NCI-H510A (cell line): ENCODE measurements around the gene ARHGAP15.

Experiments used
- DNase-seq: peaks from one replicate; lab custom pipeline; 2025; lab: John Stamatoyannopoulos, UW

The ARHGAP15 gene

DNA sequence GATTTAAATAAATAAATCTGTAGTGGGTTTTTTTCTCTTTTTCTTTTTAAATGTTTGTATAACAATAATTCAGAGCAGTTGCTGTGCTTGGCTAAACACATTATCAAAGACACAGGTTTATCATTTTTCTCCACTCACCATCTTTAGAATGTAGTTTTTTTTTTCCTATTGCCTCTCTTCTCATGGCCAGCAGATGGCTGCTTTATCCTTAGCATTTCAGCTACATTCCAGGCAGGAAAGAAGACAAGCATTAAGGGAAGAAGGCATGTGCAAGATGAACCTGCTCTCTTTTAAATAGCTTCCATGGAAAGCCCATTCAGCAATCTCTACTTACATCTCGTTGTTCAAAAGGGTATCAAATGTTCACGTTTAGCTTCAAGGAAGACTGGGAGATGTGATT lies 42.6 kb downstream of the ARHGAP15 start:
- no peak for DNase-seq

- no peak for DNase-seq
These were observed 46.2 kb downstream of the ARHGAP15 start for GRCh38 chr2:143175438-143175837.

DNA sequence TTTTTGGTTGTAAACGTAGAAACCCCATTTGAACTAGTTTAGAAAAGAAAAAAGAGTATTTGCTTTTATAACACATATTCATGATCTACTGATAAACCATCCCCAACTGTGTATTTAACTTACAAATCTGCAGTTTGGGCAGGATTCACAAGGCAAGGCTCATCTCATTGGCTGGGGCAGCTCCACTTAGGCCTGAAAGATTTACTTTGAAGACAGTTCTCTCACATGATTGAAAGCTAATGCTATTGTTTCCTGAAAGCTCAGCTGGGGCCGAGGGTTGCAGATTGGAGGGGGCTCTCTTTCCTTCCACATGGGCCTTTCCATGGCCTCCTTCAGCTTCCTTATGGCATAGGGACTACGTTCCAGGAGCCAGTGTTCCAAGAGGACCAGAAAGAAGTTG lies 47.4 kb downstream of the ARHGAP15 start:
- no peak for DNase-seq

DNA sequence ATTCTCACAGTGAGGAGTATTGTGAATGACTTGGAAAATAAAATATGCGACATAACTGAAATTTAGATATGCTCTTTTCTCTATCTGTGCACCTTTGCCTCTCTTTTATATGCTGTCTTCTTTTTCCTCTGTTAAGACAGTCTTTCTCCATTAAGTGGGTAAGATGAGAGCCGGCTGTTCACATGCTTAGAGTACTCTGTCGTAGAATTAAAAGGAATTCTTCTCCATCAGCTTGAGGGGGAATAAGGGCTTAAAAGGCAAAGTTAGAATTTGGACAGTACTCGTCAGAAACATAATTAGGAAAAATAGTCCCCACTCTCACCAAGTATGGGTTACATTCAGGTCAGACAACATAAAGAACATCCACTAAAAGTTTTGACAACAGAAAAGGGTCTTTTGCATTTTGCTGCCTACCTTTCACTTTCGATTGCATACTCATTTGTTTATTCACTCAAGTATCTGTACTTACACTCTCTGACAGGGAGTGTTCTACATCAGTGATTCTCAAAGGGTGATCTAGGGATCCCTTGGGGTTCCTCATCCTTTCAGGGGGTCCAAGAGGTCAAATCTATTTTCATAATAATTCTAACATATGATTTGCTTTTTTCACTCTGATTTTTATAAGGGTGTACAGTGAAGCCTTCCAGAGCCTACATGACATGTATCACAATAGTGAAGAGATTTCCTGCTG lies 48.0 kb downstream of the ARHGAP15 start:
- no peak for DNase-seq

DNA sequence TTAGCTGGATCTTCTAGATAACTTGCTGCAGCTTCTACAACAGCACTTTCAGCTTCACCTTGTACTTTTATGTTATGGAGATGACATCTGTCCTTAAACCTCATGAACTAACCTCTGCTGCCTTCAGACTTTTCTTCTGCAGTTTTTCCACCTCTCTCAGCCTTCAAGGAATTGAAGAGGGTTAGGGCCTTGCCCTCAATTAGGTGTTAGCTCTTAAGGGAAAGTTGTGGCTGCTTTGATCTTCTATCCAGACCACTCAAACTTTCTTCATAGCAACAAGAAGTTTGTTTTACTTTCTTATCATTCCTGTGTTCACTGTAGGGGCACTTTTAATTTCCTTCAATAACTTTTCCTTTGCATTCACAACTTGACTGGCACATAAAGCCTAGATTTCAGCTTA lies 52.3 kb downstream of the ARHGAP15 start:
- no peak for DNase-seq

DNA sequence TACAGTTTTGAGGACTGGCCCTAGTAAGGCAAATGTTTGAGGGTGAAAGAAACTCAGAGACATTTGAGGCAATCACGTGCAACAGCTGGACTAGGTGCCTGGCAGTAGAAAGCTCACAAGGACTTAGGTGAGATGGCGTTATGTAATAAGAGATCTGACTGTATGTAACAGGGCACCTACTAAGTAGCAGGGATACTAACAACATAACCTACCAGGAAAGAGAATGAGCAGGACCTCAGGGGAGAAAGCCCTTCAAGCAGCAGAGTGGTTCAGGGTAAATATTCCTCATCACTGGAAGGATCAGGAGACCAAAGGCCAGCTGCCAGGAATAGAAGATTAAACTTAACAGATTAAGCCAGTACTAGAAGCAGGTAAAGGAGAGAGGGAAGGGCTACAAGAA lies 53.4 kb downstream of the ARHGAP15 start:
- no peak for DNase-seq

DNA sequence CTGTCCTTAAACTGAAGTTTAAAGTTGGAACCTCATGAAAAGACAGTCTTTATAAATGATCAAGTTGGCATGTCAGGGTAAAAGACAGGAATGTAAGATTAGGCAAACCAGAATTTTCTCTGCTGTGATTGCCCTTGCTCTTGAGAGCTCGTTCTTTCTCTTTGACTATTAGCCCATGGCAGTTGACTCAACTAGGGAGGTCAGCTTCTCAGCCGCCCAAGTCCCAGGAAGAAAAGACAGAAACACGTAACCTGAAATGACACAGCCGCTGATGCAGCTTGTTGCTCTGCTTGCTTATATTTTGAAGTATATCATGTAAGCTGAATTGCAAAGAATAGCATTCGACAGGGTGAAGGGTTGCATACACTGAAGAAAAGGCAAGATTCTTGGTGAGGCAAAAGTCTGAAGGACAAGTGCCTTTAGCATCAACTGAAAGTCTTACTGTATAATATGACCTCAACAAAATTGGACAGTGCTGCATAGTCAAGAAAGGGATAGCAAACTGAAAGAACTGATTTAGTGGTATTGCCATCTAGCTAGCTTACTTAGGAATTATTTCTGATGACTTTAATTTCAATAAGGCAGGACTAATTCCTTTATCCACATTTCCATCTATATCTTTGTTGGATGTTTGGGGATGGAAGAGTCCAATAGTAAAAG lies 54.7 kb downstream of the ARHGAP15 start:
- DNase-seq, result no peak

GRCh38 chr2:143186876-143187275 lies 57.7 kb downstream of the ARHGAP15 start:
- DNase-seq, result no peak

- DNase-seq, result no peak
These were observed 61.2 kb downstream of the ARHGAP15 start for GRCh38 chr2:143190431-143190830.

DNA sequence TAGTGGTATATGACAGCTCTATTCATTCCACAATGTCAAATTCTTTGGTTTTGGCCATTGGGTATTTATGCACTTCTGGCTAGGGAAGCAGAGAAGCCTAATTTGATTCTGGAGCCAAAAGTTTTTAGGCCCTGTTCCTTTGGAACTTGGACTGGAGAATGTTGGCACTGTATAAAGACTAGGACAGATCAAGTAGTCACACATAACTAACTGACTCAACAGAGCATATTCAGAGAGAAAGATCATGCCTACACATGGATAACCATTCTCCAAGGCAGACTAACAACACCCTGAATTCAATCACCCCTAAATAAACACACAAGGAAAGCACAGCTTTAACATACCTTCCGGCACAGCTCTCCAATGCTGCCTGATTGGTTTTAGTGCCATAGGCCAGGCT lies 62.9 kb downstream of the ARHGAP15 start:
- no peak for DNase-seq

- no peak for DNase-seq
These were observed 63.5 kb downstream of the ARHGAP15 start for GRCh38 chr2:143192716-143193115.

DNA sequence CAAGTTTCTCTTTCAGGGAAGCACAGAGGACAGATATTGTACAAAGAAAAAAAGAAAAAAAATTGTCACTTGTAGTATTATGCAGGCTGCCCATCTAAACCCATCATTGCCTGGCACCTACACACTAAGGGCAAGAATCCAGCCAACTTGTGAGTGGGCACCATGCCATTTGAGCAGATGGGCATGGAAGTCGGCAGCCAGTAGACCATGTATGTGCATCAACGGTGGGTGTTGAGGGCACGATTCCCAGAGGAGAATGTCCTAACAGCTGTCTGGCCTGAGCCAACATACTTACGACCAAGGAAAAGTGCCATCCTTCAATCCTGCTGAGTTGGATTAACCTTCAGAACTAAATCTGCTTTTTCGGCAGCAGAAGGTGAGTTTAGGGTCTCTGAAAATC lies 63.9 kb downstream of the ARHGAP15 start:
- no peak for DNase-seq

DNA sequence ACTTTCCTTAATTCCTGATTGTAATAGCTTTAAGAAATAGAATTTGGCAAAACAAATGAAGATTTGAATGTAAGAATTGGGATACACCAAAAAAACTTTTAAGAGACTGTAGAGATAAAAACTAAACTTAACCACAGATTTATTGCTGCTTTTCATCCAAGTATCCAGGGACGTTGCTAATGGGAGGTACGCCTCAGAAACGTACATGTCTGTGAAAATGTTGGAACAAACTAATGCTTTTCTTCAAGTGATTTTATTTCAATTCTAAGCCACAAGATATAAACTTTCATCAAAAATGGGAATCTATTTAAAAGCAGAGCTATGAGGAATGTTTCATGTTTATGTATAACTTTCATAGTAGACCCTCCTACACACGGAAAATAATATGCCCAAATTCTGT lies 66.3 kb downstream of the ARHGAP15 start:
- DNase-seq, result no peak

DNA sequence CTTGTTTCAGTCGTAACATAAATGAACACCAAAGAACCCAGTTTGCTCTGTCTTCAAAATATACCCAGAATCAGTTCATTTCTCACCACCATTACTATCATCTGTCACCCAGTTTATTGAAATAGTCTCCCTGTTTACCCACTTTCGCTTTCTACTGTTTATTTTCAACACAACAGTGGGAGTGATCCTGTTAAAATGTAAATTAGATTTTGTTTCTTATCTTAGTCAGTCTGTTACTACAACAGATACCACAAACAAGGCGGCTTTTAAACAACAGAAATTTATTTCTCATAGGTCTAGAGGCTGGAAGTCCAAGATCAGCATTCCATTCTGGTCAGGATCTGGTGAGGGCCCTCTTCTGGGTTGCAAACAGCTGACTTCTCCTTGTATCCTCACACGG lies 74.8 kb downstream of the ARHGAP15 start:
- DNase-seq, result no peak

DNA sequence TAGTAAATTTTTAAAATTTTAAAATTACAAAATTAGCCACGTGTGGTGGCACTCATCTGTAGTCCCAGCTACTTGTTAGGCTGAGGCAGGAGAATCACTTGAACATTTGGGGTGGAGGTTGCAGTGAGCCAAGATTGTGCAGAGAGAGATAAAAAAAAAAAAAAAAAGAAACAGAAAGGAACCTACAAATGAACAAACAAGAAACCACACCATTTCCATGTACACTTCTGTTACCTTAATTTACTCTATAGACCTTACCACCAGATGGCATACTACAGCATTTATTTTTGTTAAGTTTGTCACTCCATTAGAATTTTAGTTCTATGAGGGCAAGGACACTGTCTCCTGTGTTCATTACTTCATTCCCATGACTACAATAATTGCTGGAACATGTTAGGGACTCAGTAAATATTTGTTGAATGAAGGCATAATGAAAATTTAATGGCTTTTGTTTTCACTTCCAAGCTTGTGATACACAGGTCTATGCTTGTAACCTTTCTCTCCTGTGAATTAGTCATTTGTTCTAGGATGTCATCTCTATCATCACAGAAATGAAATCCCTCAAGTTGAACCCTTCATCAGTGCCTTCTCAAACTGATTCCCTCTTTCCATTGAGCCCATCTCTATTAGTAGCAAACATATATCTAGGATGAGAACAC lies 76.0 kb downstream of the ARHGAP15 start:
- DNase-seq, result no peak

- no peak for DNase-seq
These were observed 80.6 kb downstream of the ARHGAP15 start for GRCh38 chr2:143209570-143210445.

GRCh38 chr2:143210446-143210819 lies 81.2 kb downstream of the ARHGAP15 start:
- DNase-seq, result no peak

DNA sequence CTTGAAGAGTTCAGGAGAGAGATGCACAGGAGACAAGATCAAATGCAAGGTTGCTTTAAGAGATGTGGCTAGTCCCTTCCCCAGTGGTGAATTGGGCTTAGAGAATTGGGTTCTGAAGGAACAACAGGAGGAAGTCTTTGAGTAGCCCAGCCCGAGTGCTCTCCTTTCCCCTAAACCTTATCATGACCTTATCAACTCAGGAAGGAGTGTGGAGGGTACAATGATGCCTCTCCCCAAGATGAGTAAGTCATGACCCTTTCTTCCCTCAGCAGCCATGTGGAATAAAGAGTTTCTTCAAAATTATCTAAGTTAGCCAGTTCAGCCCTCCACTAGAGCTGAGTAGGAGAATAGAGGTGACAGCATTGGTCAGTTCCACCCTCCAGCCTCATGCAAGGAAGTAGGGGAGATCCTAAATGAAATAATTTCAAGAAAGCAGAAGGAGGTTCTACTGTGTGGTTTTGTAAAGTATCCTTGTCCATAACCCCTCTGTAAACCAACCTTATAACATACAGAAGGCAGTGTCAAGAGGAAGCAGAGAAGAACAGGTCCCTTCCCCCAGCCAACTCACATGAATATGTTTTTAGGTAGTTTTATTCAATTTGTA lies 88.4 kb downstream of the ARHGAP15 start:
- no peak for DNase-seq

- DNase-seq, result no peak
These were observed 89.4 kb downstream of the ARHGAP15 start for GRCh38 chr2:143218621-143219020.

DNA sequence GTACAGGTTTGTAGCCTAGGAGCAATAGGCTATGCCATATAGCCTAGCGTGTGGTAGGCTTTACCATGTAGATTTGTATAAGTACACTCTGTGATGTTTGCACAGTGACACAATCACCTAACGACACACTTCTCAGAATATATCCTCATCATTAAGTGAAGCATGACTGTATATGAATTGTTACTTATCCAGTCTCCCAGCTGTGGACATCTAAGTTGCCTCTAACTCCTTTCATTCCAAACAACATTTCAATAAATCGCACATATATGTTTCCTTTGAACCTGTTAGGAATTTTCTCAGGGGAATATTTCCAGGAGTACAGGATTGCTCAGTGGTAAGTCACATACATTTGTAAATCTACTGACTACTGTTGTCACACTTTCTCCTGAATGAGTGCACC lies 90.0 kb downstream of the ARHGAP15 start:
- DNase-seq, result peak; percentile 52

DNA sequence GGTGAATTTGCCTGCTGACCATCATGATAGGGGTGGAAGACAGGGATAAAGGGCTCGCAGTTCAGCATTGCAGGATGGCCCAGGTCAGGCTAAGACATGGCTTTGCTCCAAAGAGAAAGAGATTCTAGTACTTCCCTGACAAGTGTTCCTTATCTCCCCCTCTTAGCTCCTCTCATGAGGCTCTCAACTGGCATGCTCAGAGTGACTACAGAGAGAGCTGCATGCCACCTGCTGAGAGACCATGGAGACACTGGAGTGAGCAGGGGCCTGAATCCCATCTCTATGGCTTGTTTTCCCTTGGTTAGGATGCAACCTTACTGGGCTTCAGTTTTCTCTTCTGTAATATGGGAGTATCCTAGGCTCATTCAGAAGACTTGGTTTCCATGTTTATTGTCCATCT lies 94.3 kb downstream of the ARHGAP15 start:
- DNase-seq, result no peak

DNA sequence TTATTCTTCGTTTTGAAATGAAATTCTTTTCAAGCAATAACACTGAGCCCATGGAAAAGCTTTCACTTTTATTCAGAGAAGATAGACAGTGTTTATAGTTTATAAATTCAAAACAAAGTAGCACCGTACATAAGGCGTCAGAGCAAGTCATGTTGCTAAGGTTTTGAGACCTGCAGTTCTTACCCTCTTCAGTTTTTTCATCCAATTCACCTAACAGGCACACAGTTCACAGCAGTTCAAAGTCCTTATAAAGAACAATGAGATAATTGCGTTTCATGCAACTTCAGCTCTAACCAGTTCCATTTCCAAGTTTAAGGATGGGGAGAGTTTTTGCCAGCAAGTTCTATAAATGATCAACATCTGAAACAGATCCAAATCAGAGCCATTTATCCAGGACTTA lies 96.7 kb downstream of the ARHGAP15 start:
- DNase-seq, result no peak
